Thoracic aorta (tissue), 2 donors: ENCODE measurements around the gene NHEJ1. TPM values are rescaled to one million over a fixed set of nuclear protein-coding genes. Genes with fewer than 3 reads are reported as not detected.

Experiments used
- ATAC-seq: fragments of 150-250 bp; one replicate; pipeline ENCODE4 v1.8.0; 2017; ENCODE audit warnings: low read depth; ENCODE audit not compliant: insufficient number of reproducible peaks, low FRiP score
- DNase-seq: peaks from one replicate; pipeline ENCODE4 v3.0.0-alpha.2; 2020; ENCODE audit warnings: low spot score
- H3K27ac ChIP-seq, 2 donors: fragments of 200-600 bp; sonication (generic); 1 replicate in 1 of 2; 2 replicates in 1 of 2; pipeline ENCODE4 v1.5.1; 2016; ENCODE audit warnings: mild to moderate bottlenecking in 2 of 2, moderate library complexity in 2 of 2
- H3K27me3 ChIP-seq: fragments of 200-600 bp; sonication (generic); replicated peaks from 2 replicates; pipeline ENCODE4 v1.6.0; 2016; ENCODE audit warnings: mild to moderate bottlenecking; ENCODE audit not compliant: insufficient read depth
- H3K36me3 ChIP-seq: fragments of 200-600 bp; sonication (generic); one replicate; pipeline ENCODE4 v1.5.1; 2016
- H3K4me1 ChIP-seq, 2 donors: fragments of 200-600 bp; sonication (generic); 1 replicate in 1 of 2; 2 replicates in 1 of 2; pipeline versions ENCODE4 v1.5.1 to v1.6.0; 2016; ENCODE audit warnings: low read depth in 2 of 2, mild to moderate bottlenecking in 1 of 2; ENCODE audit not compliant: control insufficient read depth in 1 of 2
- H3K4me3 ChIP-seq: fragments of 200-600 bp; sonication (generic); 2 replicates; pipeline ENCODE4 v1.5.1; 2016; ENCODE audit warnings: mild to moderate bottlenecking
- H3K9me3 ChIP-seq: fragments of 200-600 bp; sonication (generic); 2 replicates; pipeline ENCODE4 v1.5.1; 2016
- total RNA-seq, 2 donors: library from RNA; depleted of rRNA; stranded (reverse); fragments of >200 nt; gene quantifications; one replicate each; pipeline versions ENCODE4 v1.1.0 to v1.2.3, GENCODE V29; 2016
- TF ChIP-seq, protein P1 (sequence below): fragments of 200-600 bp; sonication (generic); IDR thresholded peaks from one replicate; pipeline ENCODE4 v1.5.1; 2019; ENCODE audit warnings: antibody characterized with exemption

NHEJ1 gene
- total RNA-seq, 2 donors from 2014 or later, result 10.3 to 14.5 TPM

DNA sequence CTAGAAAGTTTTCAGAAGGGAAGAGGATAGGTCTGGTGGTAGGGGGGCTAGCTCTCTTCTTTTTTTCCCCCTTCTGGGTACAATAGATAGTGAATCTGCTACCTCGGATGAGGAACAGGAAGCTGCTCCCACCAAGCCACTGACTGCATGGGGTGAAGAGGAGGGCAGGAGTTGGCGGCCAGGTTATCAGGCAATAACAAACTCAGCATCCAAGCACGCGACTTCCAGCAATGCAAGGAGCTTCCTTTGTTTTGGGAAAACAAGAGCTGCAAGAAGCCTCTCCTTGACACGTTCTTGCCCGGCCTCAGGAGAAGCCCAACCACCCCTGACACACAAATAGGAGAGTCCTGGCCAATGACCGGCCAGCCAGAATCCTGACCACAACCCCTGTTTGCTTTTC lies 32.2 kb downstream of the NHEJ1 start:
- Histone ChIP-seq H3K27ac (no peak overlapping the region), H3K9me3 (no peaks in the 10 kb centered on the region), H3K4me3 (no peak overlapping the region), H3K36me3 (no peaks in the 10 kb centered on the region), H3K27me3 (no peaks in the 10 kb centered on the region), H3K4me1 (peaks cover 4 to 28% of the 10 kb centered on the region in 2 donors)
- TF ChIP-seq, protein P1, sequence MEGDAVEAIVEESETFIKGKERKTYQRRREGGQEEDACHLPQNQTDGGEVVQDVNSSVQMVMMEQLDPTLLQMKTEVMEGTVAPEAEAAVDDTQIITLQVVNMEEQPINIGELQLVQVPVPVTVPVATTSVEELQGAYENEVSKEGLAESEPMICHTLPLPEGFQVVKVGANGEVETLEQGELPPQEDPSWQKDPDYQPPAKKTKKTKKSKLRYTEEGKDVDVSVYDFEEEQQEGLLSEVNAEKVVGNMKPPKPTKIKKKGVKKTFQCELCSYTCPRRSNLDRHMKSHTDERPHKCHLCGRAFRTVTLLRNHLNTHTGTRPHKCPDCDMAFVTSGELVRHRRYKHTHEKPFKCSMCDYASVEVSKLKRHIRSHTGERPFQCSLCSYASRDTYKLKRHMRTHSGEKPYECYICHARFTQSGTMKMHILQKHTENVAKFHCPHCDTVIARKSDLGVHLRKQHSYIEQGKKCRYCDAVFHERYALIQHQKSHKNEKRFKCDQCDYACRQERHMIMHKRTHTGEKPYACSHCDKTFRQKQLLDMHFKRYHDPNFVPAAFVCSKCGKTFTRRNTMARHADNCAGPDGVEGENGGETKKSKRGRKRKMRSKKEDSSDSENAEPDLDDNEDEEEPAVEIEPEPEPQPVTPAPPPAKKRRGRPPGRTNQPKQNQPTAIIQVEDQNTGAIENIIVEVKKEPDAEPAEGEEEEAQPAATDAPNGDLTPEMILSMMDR, result no peak
- no peak for ATAC-seq
- DNase-seq, result no peak

DNA sequence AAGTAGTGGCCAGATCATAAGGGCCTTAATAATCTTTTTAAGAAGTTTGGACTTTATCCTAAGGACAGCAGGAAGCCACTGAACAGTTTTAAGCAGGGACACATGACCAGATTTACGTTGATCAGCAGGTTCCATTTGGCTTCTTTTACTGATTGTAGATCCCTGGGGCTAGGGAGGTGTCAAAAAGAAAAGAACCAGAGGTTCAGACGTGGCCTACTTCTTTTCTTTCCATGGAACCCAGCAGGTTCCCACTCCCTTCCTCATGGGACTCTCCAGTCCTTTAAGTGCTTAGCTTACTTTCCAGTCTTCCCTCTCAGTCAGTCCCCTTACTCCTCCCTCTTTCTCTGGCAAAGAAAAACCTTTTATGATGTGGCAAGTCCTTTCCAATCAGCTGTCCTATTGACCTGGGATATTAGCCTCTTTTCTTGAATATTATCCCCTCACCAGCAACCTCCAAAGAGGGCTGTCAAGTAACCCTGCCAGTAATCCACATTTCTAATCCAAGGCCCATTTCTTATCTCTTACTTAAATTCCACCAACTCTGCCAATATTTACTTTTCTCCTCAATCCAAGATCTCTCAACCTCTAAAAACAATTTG lies 33.5 kb downstream of the NHEJ1 start:
- TF ChIP-seq, protein P1, result no peak
- Histone ChIP-seq H3K27me3 (no peaks in the 10 kb centered on the region), H3K9me3 (no peaks in the 10 kb centered on the region), H3K36me3 (no peaks in the 10 kb centered on the region), H3K27ac (no peak overlapping the region), H3K4me3 (no peak overlapping the region), H3K4me1 (peaks cover 4 to 28% of the 10 kb centered on the region in 2 donors)
- ATAC-seq (no peak), DNase-seq (no peak)

- no peak overlapping the region for H3K27ac ChIP-seq
- no peak for DNase-seq
These were observed 34.1 kb downstream of the NHEJ1 start for GRCh38 chr2:219126555-219126954.

GRCh38 chr2:219125886-219126270 lies 34.7 kb downstream of the NHEJ1 start:
- H3K4me1 ChIP-seq, result peaks cover 4 to 28% of the 10 kb centered on the region in 2 donors
- H3K27ac ChIP-seq, result no peak overlapping the region
- H3K27me3 ChIP-seq, result no peaks in the 10 kb centered on the region
- TF ChIP-seq, protein P1, result no peak
- no peak for ATAC-seq
- no peaks in the 10 kb centered on the region for H3K9me3 ChIP-seq
- DNase-seq, result no peak
- no peak overlapping the region for H3K4me3 ChIP-seq
- no peaks in the 10 kb centered on the region for H3K36me3 ChIP-seq

More at GRCh38 chr2:219126555-219126954, 34.1 kb downstream of the NHEJ1 start:
- Histone ChIP-seq H3K27me3 (no peaks in the 10 kb centered on the region), H3K4me1 (peaks cover 4 to 28% of the 10 kb centered on the region in 2 donors), H3K36me3 (no peaks in the 10 kb centered on the region), H3K9me3 (no peaks in the 10 kb centered on the region), H3K4me3 (no peak overlapping the region)
- ATAC-seq, result no peak
- TF ChIP-seq, protein P1, result no peak

- no peak overlapping the region for H3K27ac ChIP-seq
- H3K4me1 ChIP-seq, result peaks cover 4 to 28% of the 10 kb centered on the region in 2 donors
- DNase-seq, result no peak
- H3K27me3 ChIP-seq, result no peaks in the 10 kb centered on the region
- H3K36me3 ChIP-seq, result no peaks in the 10 kb centered on the region
- TF ChIP-seq, protein P1, result no peak
- no peak overlapping the region for H3K4me3 ChIP-seq
- ATAC-seq, result no peak
- no peaks in the 10 kb centered on the region for H3K9me3 ChIP-seq
These were observed 35.3 kb downstream of the NHEJ1 start for GRCh38 chr2:219125225-219125885.
